HCT116 (cell line): ENCODE measurements around the gene HUS1. TPM values are rescaled to one million over a fixed set of nuclear protein-coding genes. Genes with fewer than 3 reads are reported as not detected.

Experiments
- ATAC-seq: fragments of 200-7000 bp; cut with Tn5 transposase; 2 replicates; pipeline ENCODE4 v1.9.1; 2020; ENCODE audit warnings: mild to moderate bottlenecking, moderate library complexity
- BruUV-seq: library from RNA; stranded (reverse); fragments of 400-500 nt; replicated peaks from 2 replicates; lab custom pipeline; 2021; lab: Mats Ljungman, UMichigan
- CTCF ChIA-PET: fragments of 300-600 bp; sonication (Branson Sonifier 250); formaldehyde crosslinking; loops from one replicate; lab custom pipeline; 2021; ENCODE audit warnings: antibody characterized with exemption; lab: Charles Lee
- POLR2A ChIA-PET: fragments of 300-600, 350-600 bp; sonication (Branson Sonifier 250); formaldehyde crosslinking; loops from one replicate; lab custom pipeline; 2021; ENCODE audit warnings: antibody characterized with exemption; lab: Charles Lee
- RAD21 ChIA-PET, 2 experiments: fragments of 300-600 bp; sonication (Branson Sonifier 250); formaldehyde crosslinking; loops; one replicate each; lab custom pipeline; 2023; ENCODE audit warnings: low total read pairs in 2 of 2; ENCODE audit not compliant: uncharacterized antibody in 2 of 2, unreplicated experiment in 2 of 2, low non-redundant PET in 1 of 2; lab: Charles Lee
- DNase-seq: peaks from one replicate; pipeline ENCODE4 v3.0.0-alpha.2; 2010; ENCODE audit warnings: low read depth, low spot score
- H2AFZ ChIP-seq: fragments of 200-600 bp; shearing (Covaris generic), sonication (generic); 2 replicates; pipeline ENCODE4 v1.6.1; 2017; ENCODE audit warnings: low read depth, mixed run types, mixed read lengths, antibody characterized with exemption, low read length; ENCODE audit not compliant: poor library complexity, severe bottlenecking
- H3K27ac ChIP-seq: 2 replicates; pipeline ENCODE4 v1.5.1; 2012; ENCODE audit warnings: low read depth, low read length
- H3K27me3 ChIP-seq: fragments of 200-600 bp; sonication (generic); 2 replicates; pipeline ENCODE4 v1.6.1; 2016; ENCODE audit warnings: mixed run types, low read length, mixed read lengths; ENCODE audit not compliant: insufficient read depth
- H3K36me3 ChIP-seq, 2 experiments: fragments of 200-500 bp in 1 of 2; fragments of 200-600 bp in 1 of 2; sonication (Bioruptor generic) in 1 of 2; sonication (generic) in 1 of 2; 2 replicates each; pipeline versions ENCODE4 v1.5.1 to v1.6.1; 2014 to 2016; ENCODE audit warnings: low read length in 2 of 2, inconsistent platforms in 1 of 2, mixed read lengths in 1 of 2, mixed run types in 1 of 2; ENCODE audit not compliant: insufficient read depth in 2 of 2, control insufficient read depth in 1 of 2
- H3K4me1 ChIP-seq, 2 experiments: fragments of 200-600 bp in 1 of 2; sonication (generic) in 1 of 2; 2 replicates each; pipeline versions ENCODE4 v1.5.1 to v1.6.1; 2012 to 2017; ENCODE audit warnings: low read length in 2 of 2, inconsistent platforms in 1 of 2, mild to moderate bottlenecking in 1 of 2, mixed read lengths in 1 of 2, mixed run types in 1 of 2, moderate library complexity in 1 of 2; ENCODE audit not compliant: insufficient read depth in 2 of 2, control insufficient read depth in 1 of 2
- H3K4me2 ChIP-seq: fragments of 200-600 bp; sonication (generic); 2 replicates; pipeline ENCODE4 v1.6.1; 2017; ENCODE audit warnings: mixed run types, low read length, mixed read lengths
- H3K4me3 ChIP-seq, 2 experiments: fragments of 200-600 bp in 1 of 2; sonication (generic) in 1 of 2; replicated peaks in 1 of 2; 2 replicates each; pipeline ENCODE4 v1.5.1; 2011 to 2016; ENCODE audit warnings: low read length in 2 of 2, control low read depth in 1 of 2, low read depth in 1 of 2, mild to moderate bottlenecking in 1 of 2, mixed read lengths in 1 of 2, mixed run types in 1 of 2
- H3K79me2 ChIP-seq: fragments of 200-600 bp; sonication (generic); 2 replicates; pipeline ENCODE4 v1.6.1; 2017; ENCODE audit warnings: mild to moderate bottlenecking, mixed run types, low read length, moderate library complexity, mixed read lengths; ENCODE audit not compliant: insufficient read depth
- H3K9ac ChIP-seq: fragments of 200-600 bp; sonication (generic); 2 replicates; pipeline ENCODE4 v1.6.1; 2016; ENCODE audit warnings: low read length, mixed read lengths
- H3K9me2 ChIP-seq: fragments of 200-600 bp; sonication (generic), shearing (Covaris generic); 2 replicates; pipeline ENCODE4 v1.6.1; 2017; ENCODE audit warnings: mixed run types, mild to moderate bottlenecking, moderate library complexity; ENCODE audit not compliant: insufficient read depth
- H3K9me3 ChIP-seq, 2 experiments: fragments of 200-500 bp in 1 of 2; fragments of 200-600 bp in 1 of 2; sonication (Bioruptor generic) in 1 of 2; sonication (generic) in 1 of 2; 2 replicates each; pipeline ENCODE4 v1.6.1; 2014 to 2017; ENCODE audit warnings: low read length in 2 of 2, mixed read lengths in 2 of 2, inconsistent platforms in 1 of 2, low read depth in 1 of 2, mild to moderate bottlenecking in 1 of 2, mixed run types in 1 of 2, moderate library complexity in 1 of 2; ENCODE audit not compliant: control insufficient read depth in 1 of 2, insufficient read depth in 1 of 2
- H4K20me1 ChIP-seq: fragments of 200-600 bp; sonication (generic), shearing (Covaris generic); 2 replicates; pipeline ENCODE4 v1.6.1; 2017; ENCODE audit warnings: mixed run types, mild to moderate bottlenecking, moderate library complexity; ENCODE audit not compliant: insufficient read depth
- CBX3 ChIP-seq: IDR thresholded peaks from 2 replicates; pipeline ENCODE4 v1.6.1; 2012; ENCODE audit warnings: low read depth
- CEBPB ChIP-seq: IDR thresholded peaks from 2 replicates; pipeline ENCODE4 v1.6.1; 2012; ENCODE audit warnings: low read depth
- ELF1 ChIP-seq: IDR thresholded peaks from 2 replicates; pipeline ENCODE4 v1.6.1; 2012; ENCODE audit warnings: low read depth, borderline replicate concordance
- EZH2 ChIP-seq: fragments of 200-600 bp; sonication (generic); IDR thresholded peaks from 2 replicates; pipeline ENCODE4 v1.6.1; 2017; ENCODE audit warnings: antibody characterized with exemption, mixed run types
- POLR2A ChIP-seq: IDR thresholded peaks from 2 replicates; pipeline ENCODE4 v1.7.0; 2011; ENCODE audit warnings: borderline replicate concordance; ENCODE audit not compliant: insufficient read depth, insufficient read length; ENCODE audit errors: extremely low read depth
- POLR2AphosphoS5 ChIP-seq: IDR thresholded peaks from 2 replicates; pipeline ENCODE4 v1.6.1; 2011; ENCODE audit warnings: mild to moderate bottlenecking, low read depth, low read length, moderate library complexity
- SIN3A ChIP-seq: IDR thresholded peaks from 2 replicates; pipeline ENCODE4 v1.6.1; 2012; ENCODE audit warnings: low read depth
- SRF ChIP-seq: IDR thresholded peaks from 2 replicates; pipeline ENCODE4 v1.6.1; 2012; ENCODE audit warnings: low read depth
- ZFX ChIP-seq: fragments of 450-650 bp; IDR thresholded peaks from 2 replicates; pipeline ENCODE4 v1.6.1; 2017
- intact Hi-C: fragments of 100-400 bp; cut with micrococcal nuclease; formaldehyde crosslinking; loops from 2 replicates; pipeline ENCODE4 v1.10.0; 2022
- total RNA-seq: library from RNA; stranded (reverse); gene quantifications from one replicate; pipeline ENCODE4 v1.2.1, GENCODE V29; 2021; ENCODE audit not compliant: unreplicated experiment
- TF ChIP-seq, protein P1 (sequence below): IDR thresholded peaks from 2 replicates; pipeline ENCODE4 v1.6.1; 2012; ENCODE audit warnings: low read depth

The HUS1 gene
- total RNA-seq, 1 experiment from 2014 or later = 30.0 TPM

DNA sequence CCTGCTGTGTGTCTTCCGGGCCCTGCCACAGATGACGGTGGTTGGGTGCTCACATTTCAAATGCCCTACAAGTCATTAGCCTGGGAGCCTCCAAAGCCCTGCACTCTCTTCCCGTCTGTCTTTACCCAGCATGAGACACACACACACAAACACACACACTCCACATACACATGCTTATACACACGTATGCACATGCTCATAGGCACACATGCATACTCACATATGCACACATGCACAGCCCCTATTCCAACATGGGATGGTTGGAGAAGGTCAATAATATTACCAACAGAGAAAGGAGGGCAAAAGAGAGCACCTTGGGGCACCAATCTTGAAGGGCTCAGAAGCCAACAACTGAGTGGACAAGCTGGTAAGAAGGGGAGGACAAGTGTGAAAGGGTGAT lies 30.5 kb upstream of the HUS1 start:
- Histone ChIP-seq H3K4me2 (no peak overlapping the region), H3K79me2 (no peaks in the 10 kb centered on the region), H3K4me1 (no peaks in the 10 kb centered on the region), H4K20me1 (no peaks in the 10 kb centered on the region), H3K36me3 (no peaks in the 10 kb centered on the region), H3K27me3 (no peaks in the 10 kb centered on the region), H3K27ac (no peak overlapping the region), H3K9me3 (no peaks in the 10 kb centered on the region), H2AFZ (no peak overlapping the region), H3K4me3 (no peak overlapping the region), H3K9ac (no peak overlapping the region), H3K9me2 (no peaks in the 10 kb centered on the region)
- DNase-seq (no peak), ATAC-seq (no peak)
- intact Hi-C loops = no loop called here
- ChIA-PET POLR2A (no interaction called here), RAD21 (no interaction called here), CTCF (no interaction called here)
- TF ChIP-seq SIN3A (no peak), POLR2AphosphoS5 (no peak), EZH2 (no peak), CBX3 (no peak), CEBPB (no peak), POLR2A (no peak), ZFX (no peak), SRF (no peak), ELF1 (no peak)
- TF ChIP-seq, protein P1, sequence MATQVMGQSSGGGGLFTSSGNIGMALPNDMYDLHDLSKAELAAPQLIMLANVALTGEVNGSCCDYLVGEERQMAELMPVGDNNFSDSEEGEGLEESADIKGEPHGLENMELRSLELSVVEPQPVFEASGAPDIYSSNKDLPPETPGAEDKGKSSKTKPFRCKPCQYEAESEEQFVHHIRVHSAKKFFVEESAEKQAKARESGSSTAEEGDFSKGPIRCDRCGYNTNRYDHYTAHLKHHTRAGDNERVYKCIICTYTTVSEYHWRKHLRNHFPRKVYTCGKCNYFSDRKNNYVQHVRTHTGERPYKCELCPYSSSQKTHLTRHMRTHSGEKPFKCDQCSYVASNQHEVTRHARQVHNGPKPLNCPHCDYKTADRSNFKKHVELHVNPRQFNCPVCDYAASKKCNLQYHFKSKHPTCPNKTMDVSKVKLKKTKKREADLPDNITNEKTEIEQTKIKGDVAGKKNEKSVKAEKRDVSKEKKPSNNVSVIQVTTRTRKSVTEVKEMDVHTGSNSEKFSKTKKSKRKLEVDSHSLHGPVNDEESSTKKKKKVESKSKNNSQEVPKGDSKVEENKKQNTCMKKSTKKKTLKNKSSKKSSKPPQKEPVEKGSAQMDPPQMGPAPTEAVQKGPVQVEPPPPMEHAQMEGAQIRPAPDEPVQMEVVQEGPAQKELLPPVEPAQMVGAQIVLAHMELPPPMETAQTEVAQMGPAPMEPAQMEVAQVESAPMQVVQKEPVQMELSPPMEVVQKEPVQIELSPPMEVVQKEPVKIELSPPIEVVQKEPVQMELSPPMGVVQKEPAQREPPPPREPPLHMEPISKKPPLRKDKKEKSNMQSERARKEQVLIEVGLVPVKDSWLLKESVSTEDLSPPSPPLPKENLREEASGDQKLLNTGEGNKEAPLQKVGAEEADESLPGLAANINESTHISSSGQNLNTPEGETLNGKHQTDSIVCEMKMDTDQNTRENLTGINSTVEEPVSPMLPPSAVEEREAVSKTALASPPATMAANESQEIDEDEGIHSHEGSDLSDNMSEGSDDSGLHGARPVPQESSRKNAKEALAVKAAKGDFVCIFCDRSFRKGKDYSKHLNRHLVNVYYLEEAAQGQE = no peak
- BruUV-seq = no TSS peak
